Activated naive CD4-positive, alpha-beta T cell treated with anti-CD3 and anti-CD28 coated beads, Interleukin-2, amount 50 U/mL, for 24 hours (primary cell): ENCODE data around the gene PRR23A.
"Not testable (repeated sequence)": the region's sequence is repeated elsewhere in the genome, so short reads cannot be mapped to it uniquely, and the experiment has no call there.

ENCODE experiments used
- H3K27ac Mint-ChIP-seq: one replicate; pipeline ENCODE4 v1.8.0; 2021; ENCODE audit warnings: mild to moderate bottlenecking, mixed read lengths
- H3K27me3 Mint-ChIP-seq: one replicate; pipeline ENCODE4 v1.8.0; 2021; ENCODE audit warnings: mixed read lengths
- H3K36me3 Mint-ChIP-seq: one replicate; pipeline ENCODE4 v1.8.0; 2021; ENCODE audit warnings: mixed read lengths
- H3K4me1 Mint-ChIP-seq: one replicate; pipeline ENCODE4 v1.8.0; 2021; ENCODE audit warnings: mixed read lengths
- H3K4me3 Mint-ChIP-seq: one replicate; pipeline ENCODE4 v1.8.0; 2021; ENCODE audit warnings: mild to moderate bottlenecking, mixed read lengths
- H3K9me3 Mint-ChIP-seq: one replicate; pipeline ENCODE4 v1.8.0; 2021; ENCODE audit warnings: mixed read lengths

PRR23A gene

GRCh38 chr3:139006051-139006716 lies at the start of gene PRR23A:
TSS of gene PRR23A (minus strand) at chr3:139006268. CDS start at chr3:139006268, 0 bp downstream.
- Mint-ChIP-seq H3K27me3 (peaks cover 6% of the 10 kb centered on the region), H3K4me1 (no peaks in the 10 kb centered on the region), H3K9me3 (peaks cover 20% of the 10 kb centered on the region), H3K36me3 (peaks cover 3% of the 10 kb centered on the region), H3K27ac (no peak within 1 kb of the TSS), H3K4me3 (no peak within 1 kb of the TSS)

- peaks cover 18% of the 10 kb centered on the region for H3K9me3 Mint-ChIP-seq
- H3K4me1 Mint-ChIP-seq, result no peaks in the 10 kb centered on the region
- H3K27ac Mint-ChIP-seq, result no peak overlapping the region
- peaks cover 2% of the 10 kb centered on the region for H3K27me3 Mint-ChIP-seq
- H3K4me3 Mint-ChIP-seq, result no peak overlapping the region
- H3K36me3 Mint-ChIP-seq, result peaks cover 2% of the 10 kb centered on the region
Measured at GRCh38 chr3:139052802-139053600, 46.9 kb upstream of the PRR23A start.

GRCh38 chr3:139044366-139045210 lies 38.5 kb upstream of the PRR23A start, which contains the start of gene PRR23C:
TSS of gene PRR23C (minus strand) at chr3:139044892. CDS start at chr3:139044620, 272 bp downstream.
- Mint-ChIP-seq H3K4me3 (no peak within 1 kb of the TSS), H3K9me3 (no peaks in the 10 kb centered on the region), H3K4me1 (no peaks in the 10 kb centered on the region), H3K36me3 (no peaks in the 10 kb centered on the region), H3K27ac (no peak within 1 kb of the TSS), H3K27me3 (no peaks in the 10 kb centered on the region)

- Mint-ChIP-seq H3K4me1 (no peaks in the 10 kb centered on the region), H3K9me3 (no peaks in the 10 kb centered on the region), H3K4me3 (no peak overlapping the region), H3K27me3 (no peaks in the 10 kb centered on the region), H3K36me3 (no peaks in the 10 kb centered on the region), H3K27ac (no peak overlapping the region)
Measured at GRCh38 chr3:139043554-139044365, 37.7 kb upstream of the PRR23A start.

GRCh38 chr3:139037478-139037877 lies 31.4 kb upstream of the PRR23A start:
- Mint-ChIP-seq H3K4me1 (no peaks in the 10 kb centered on the region), H3K36me3 (no peaks in the 10 kb centered on the region), H3K27me3 (peaks cover 8% of the 10 kb centered on the region), H3K27ac (no peak overlapping the region), H3K4me3 (no peak overlapping the region), H3K9me3 (no peaks in the 10 kb centered on the region)

GRCh38 chr3:139032326-139033002 lies 26.4 kb upstream of the PRR23A start:
- H3K4me1 Mint-ChIP-seq, result no peaks in the 10 kb centered on the region
- H3K36me3 Mint-ChIP-seq, result no peaks in the 10 kb centered on the region
- peaks cover 12% of the 10 kb centered on the region for H3K27me3 Mint-ChIP-seq
- H3K27ac Mint-ChIP-seq, result no peak overlapping the region
- peaks cover 13% of the 10 kb centered on the region for H3K9me3 Mint-ChIP-seq
- no peak overlapping the region for H3K4me3 Mint-ChIP-seq

- not testable (repeated sequence) for H3K4me1 Mint-ChIP-seq, H3K27ac Mint-ChIP-seq, H3K27me3 Mint-ChIP-seq, H3K4me3 Mint-ChIP-seq, H3K36me3 Mint-ChIP-seq
- H3K9me3 Mint-ChIP-seq, result peaks cover 13% of the 10 kb centered on the region
Measured at GRCh38 chr3:139030576-139030975, 24.5 kb upstream of the PRR23A start.

GRCh38 chr3:139024968-139025367 lies 18.9 kb upstream of the PRR23A start:
- no peaks in the 10 kb centered on the region for H3K4me1 Mint-ChIP-seq
- H3K27ac Mint-ChIP-seq, result no peak overlapping the region
- no peaks in the 10 kb centered on the region for H3K36me3 Mint-ChIP-seq
- H3K27me3 Mint-ChIP-seq, result peaks cover 1% of the 10 kb centered on the region
- H3K4me3 Mint-ChIP-seq, result no peak overlapping the region
- H3K9me3 Mint-ChIP-seq, result peaks cover 5% of the 10 kb centered on the region

- H3K9me3 Mint-ChIP-seq, result no peaks in the 10 kb centered on the region
- no peak within 1 kb of the TSS for H3K4me3 Mint-ChIP-seq
- H3K4me1 Mint-ChIP-seq, result no peaks in the 10 kb centered on the region
- no peaks in the 10 kb centered on the region for H3K36me3 Mint-ChIP-seq
- no peak within 1 kb of the TSS for H3K27ac Mint-ChIP-seq
- peaks cover 6% of the 10 kb centered on the region for H3K27me3 Mint-ChIP-seq
Measured at GRCh38 chr3:139020868-139021234, 14.8 kb upstream of the PRR23A start, which contains the start of gene PRR23B. TSS of gene PRR23B (minus strand) at chr3:139020926. CDS start at chr3:139020661, 265 bp downstream.

GRCh38 chr3:139020036-139020867 lies 14.2 kb upstream of the PRR23A start:
- Mint-ChIP-seq H3K27me3 (peaks cover 9% of the 10 kb centered on the region), H3K36me3 (no peaks in the 10 kb centered on the region), H3K4me3 (no peak overlapping the region), H3K27ac (no peak overlapping the region), H3K9me3 (no peaks in the 10 kb centered on the region), H3K4me1 (no peaks in the 10 kb centered on the region)

- Mint-ChIP-seq H3K4me1 (no peaks in the 10 kb centered on the region), H3K36me3 (peaks cover 3% of the 10 kb centered on the region), H3K4me3 (no peak overlapping the region), H3K9me3 (peaks cover 14% of the 10 kb centered on the region), H3K27ac (no peak overlapping the region), H3K27me3 (peaks cover 11% of the 10 kb centered on the region)
Measured at GRCh38 chr3:139016430-139017048, 10.5 kb upstream of the PRR23A start.

GRCh38 chr3:139005356-139005993 lies 593 bp downstream of the PRR23A start:
- H3K4me3 Mint-ChIP-seq, result no peak overlapping the region
- H3K36me3 Mint-ChIP-seq, result peaks cover 7% of the 10 kb centered on the region
- H3K9me3 Mint-ChIP-seq, result peaks cover 24% of the 10 kb centered on the region
- H3K27ac Mint-ChIP-seq, result no peak overlapping the region
- H3K4me1 Mint-ChIP-seq, result no peaks in the 10 kb centered on the region
- peaks cover 9% of the 10 kb centered on the region for H3K27me3 Mint-ChIP-seq

- Mint-ChIP-seq H3K4me3 (no peak overlapping the region), H3K27me3 (peaks cover 11% of the 10 kb centered on the region), H3K36me3 (no peaks in the 10 kb centered on the region)
Measured at GRCh38 chr3:138995706-138996105, 10.4 kb downstream of the PRR23A start.

More at GRCh38 chr3:138995706-138996105, 10.4 kb downstream of the PRR23A start:
- Mint-ChIP-seq H3K4me1 (no peaks in the 10 kb centered on the region), H3K27ac (no peak overlapping the region), H3K9me3 (peaks cover 9% of the 10 kb centered on the region)
